HG03196 (cell line): ENCODE measurements around the gene GH1.
"Not testable (repeated sequence)": the region's sequence is repeated elsewhere in the genome, so short reads cannot be mapped to it uniquely, and the experiment has no call there.

ENCODE experiments used
- ATAC-seq: cut with Tn5 transposase; IDR thresholded peaks from one replicate; pipeline ENCODE4 v1.9.1; 2021; ENCODE audit not compliant: unreplicated experiment

Gene GH1

GRCh38 chr17:63918789-63919305, at the start of gene GH1:
Gene GH1, minus strand, starts transcription at chr17:63918839. Its CDS starts 63 bp downstream, at chr17:63918776.
- not testable (repeated sequence) for ATAC-seq

DNA sequence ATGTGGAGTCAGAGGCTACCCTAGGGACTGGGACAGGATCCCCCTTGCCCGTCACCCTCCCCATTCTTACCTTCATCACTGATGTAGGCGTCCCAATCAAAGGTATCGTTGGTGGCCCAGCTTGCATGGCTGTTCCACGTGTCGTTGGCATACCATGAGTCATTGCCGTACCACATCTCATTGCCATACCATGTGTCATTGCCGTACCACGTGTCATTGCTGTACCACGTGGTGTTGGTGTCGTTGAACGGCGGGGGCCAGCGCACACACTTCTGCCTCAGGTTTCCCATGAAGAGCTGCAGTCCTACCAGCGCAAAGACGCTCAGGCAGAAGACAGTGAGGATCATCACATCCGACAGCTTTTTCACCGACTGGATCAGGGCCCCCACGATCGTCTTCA, 49.3 kb upstream of the GH1 start:
- no peak for ATAC-seq

GRCh38 chr17:63966646-63967264, 48.1 kb upstream of the GH1 start:
- ATAC-seq, result no peak

DNA sequence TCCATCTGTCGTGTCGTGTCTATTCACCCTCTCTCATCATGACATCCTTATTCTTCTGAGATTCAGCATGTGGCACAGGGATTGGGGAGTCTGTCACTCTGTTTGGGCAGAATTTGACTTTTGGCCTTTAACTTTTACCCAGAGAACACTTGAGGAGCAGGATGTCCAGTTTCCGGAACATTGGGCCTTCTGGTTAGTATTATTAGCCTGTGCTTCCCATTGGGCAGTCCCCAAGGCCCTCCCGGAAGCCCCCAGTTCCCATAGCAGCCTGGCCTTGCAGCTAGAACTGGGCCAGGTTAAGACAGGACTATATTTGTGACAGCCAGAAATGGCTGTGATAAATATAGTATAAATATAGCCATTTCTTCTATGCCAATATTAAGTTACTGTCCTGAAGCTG, 44.5 kb upstream of the GH1 start:
- no peak for ATAC-seq

DNA sequence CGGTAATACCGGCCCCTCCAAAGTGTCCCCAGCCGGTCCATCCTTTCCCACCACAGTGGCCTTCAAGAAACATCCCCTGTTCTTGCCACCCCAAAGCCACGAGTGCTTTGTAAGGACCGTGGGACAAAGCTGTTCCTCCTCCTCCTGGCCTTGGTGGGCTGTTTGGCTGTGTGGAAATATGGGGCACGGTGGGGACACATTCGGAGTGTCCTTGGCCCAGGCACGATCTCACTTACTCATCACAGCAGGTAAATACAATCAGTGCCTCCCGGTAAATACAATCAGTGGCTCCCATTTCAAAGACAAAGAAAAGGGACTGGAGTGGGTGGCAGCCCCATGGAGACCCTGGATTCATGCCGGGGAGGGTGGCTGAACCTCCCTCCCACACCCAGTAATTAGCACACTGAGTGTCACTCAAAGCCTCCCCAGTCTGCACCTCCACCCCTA, 43.7 kb upstream of the GH1 start:
- no peak for ATAC-seq

DNA sequence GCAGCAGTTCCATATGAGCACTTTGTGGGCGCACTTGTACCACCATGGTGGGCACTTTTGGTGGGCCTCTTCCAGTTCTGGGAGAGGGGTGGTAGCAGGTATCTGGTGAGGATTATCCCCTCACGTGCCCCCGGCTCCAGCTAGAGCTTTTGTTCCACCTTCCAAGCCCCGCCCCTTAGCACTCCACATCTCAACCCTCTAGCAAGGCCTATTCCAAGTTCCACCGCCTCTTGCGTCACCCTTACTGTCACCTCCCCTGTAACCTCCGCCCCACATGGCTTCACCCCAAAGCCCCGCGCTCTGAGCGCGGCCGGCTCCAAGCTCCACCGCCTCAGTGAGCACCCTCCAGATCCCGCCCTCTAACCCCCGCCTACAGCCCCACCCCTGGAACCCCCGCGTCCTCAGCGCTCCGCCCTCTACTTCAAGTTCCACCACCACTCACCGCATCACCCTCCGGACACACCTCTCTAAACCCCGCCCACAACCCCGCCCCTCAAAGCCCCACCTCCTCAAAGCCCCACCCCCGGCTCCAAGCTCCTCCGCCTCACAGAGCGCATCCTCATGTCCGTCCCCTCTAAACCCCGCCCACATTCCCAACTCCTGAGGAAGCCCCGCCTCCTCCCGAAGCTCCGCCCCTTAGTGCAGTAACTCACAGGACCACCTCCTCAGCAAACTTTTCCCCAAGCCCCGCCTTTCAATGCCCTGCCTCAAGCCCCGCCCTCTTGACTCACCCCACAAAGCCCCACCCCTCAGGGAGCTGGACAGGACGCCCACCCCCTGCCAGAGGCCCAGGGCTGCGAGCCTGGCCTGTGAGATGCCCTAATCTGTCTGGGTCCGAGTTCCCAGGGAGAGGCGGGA, 42.9 kb upstream of the GH1 start:
- ATAC-seq, result no peak

GRCh38 chr17:63960430-63960829, 41.8 kb upstream of the GH1 start:
- ATAC-seq, result no peak

GRCh38 chr17:63960006-63960405, 41.4 kb upstream of the GH1 start:
- ATAC-seq, result no peak

- ATAC-seq, result no peak
Observed at GRCh38 chr17:63956296-63956920, 37.8 kb upstream of the GH1 start.

DNA sequence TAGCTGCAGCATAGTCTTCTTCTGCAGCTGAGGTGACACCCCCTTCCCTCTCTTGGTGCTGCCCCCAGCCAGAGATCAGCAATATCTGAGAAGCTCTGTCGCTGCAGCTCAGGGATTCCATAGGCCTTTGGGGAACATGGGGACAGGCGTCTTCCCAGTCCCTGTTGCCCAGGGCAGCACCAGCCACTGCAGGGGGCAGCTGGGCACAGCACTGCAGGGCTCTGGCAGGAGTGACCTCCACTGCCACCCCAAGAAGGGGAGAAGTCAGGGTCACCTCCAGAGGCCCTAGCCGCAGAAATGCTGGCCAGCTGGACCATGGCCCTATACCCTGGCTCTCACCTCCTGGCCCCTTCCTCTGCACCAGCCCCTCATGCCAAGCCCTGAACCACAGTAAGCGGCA, 37.2 kb upstream of the GH1 start:
- ATAC-seq, result no peak

DNA sequence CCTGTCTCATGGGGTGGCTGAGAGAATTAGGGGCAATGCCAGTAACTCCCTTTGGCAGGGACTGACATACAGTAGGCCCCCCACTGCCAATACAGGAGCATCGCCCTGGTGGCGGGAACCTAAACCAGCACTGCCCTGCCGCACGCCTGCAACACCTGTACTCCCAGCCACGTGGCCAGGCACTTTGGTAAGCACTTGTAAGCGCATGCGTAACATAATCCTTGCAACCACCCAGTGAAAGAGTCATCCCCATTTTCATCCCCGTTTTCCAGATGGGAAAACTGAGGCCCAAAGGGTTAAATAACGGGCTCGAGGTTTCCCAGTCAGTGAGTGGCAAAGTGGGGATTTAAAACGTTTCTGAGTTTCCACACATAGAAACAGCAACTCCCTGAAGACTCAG, 36.6 kb upstream of the GH1 start:
- ATAC-seq, result no peak

DNA sequence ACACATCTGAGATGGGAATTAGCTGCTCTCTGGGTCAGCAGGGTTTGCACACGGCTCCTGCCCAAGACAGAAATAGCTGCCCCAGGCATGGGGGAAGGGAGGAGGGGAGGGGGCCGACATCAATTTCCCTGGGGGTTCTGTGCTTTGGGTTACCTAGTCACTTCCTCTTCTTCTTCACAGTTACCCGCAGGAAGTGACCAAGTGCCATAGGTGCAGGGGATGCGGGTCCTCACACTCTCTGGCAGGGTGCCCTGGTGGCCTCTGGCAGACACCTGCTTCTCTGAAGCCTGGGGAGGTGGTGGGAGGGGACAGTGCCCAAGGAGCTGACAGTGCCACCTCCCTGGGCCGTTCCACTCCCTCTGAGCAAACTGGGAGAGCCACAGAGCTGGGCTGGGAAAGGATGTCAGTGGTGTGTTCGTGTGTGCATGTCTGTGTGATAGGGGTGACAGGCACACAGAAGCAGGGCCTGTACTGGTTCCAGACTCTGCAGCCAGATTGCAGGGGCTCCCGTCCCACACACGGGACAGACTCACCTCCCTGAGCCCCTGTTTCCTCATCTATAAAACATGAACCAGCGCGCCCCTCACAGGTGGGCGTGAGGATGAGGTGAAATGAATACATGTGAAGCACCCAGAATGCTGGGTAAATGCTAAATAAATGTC, 35.9 kb upstream of the GH1 start:
- ATAC-seq, result peak; percentile 60

DNA sequence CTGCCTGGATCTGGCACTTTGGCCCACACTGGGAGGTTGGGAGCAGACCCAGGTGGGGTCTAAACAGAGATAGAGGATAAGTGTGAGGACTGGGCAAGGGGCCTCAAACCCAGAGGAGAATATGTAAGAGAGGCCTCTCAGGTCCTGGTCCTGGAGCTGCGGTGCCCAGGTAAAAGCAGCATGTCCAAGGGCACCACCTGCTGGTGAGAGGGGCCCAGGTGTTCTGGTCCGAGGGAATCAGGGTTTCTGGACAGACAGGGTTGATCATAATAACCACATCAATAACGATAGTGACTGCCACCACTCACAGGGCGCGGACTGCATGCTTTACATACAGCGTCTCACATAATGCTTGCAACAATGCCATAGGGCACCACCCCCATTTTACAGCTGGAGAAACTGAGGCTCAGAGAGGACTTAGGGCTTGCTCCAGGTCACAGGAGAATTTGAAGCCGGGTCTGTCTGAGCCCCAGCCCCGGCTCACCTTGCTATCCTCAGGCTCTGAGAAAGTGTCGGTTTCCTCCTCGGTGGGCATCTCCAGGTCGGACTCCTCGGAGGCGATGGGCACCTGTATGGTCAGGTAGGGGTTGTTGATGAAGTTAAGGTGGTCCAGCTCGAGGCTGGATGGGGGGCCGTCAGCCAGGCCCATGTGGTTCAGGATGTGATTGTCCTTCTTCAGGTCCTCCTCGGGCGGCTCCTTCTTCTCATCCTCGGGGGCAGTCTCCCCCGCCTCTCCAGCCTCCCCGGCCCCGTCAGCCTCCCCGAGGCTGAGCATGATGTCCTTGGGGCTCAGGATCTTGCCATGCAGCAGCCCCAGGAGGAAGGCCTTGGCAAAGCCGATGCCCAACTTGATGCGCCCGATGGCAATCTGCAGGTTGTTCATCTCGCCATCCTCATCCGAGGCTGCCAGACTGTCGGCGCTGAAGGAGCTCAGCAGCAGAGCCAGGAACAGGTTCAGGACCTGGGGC, 32.6 kb upstream of the GH1 start:
- no peak for ATAC-seq

GRCh38 chr17:63949576-63950250, 31.1 kb upstream of the GH1 start:
- ATAC-seq, result no peak

- ATAC-seq, result no peak
Observed at GRCh38 chr17:63948521-63948920, 29.9 kb upstream of the GH1 start.

DNA sequence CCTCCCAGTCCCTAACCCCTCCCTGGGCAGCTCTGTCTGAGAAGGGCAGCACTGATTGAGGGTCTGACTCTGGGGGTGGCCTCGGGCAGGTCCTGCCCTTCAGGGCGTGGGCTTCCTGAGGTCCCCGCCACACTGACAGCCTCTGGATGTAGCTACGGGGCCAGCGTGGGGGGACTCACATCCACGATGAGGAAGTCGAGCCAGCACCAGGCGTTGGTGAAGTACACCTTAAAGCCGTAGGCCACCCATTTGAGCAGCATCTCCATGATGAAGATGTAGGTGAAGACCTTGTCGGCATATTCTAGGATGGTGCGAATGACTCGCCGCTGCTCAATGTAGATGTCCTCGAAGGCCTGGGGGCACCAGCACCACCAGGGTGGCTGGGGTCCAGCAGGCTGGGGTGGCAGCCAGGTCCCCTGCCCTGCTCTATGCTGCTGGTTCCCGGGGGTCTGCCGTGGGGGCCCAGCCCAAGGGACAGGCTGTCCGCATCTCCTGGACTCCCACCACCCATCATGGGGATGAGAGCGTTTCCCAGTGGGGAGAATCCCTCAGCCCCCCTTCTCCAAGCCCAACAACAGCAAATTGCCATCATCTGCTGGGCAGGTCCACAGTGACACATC, 29.2 kb upstream of the GH1 start:
- no peak for ATAC-seq

DNA sequence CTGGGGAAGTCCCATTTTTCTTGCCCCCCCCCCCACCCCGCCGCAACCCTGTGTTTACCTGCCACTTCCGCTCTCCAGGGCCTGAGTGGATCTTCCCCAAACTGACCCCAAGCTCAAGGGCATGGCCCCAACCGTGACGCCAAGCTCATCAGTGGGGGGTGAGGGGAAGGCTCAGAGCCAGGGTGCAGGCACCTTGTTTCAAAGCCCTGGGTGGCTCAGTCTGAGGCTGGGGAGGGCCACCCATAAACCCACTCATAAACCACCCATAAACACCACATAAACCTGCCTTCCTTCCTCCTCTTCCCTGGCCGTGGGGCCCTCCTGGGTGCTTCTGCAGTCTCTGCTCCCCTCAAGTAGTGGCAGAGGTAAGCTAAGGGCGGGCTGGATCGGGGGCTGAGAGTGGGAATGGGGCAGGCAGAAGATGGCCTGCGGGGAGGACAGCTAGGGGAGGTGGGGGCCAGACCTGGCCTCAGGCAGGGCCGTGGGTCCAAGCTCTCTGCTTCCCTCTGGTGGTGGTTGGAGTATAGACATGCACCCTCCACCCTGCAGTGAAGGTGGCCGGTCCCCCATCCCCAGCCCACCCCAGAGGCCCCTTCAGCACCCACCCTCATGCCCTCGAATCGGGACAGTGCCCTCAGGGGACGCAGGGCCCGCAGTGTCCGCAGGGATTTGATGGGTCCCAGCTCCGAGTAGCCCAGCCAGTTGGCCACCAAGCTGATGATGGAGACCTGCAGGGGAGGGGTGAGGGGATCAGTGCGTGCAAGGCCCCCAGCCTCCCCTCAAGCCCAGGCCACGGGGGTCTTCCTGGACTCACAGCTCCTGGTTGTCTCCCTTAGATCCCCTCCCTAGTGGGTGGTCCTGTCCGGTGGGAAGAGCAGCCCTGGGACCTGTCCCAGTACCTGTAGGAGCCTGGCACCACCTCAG, 28.1 kb upstream of the GH1 start:
- peak; percentile 54 for ATAC-seq
